SK-N-SH (cell line): ENCODE data around the gene HIPK1.

ENCODE experiments used
- MAX ChIP-seq: IDR thresholded peaks from 2 replicates; pipeline ENCODE4 v1.4.0; 2012; ENCODE audit warnings: low read depth
- TF ChIP-seq, protein P1 (sequence below): fragments of 200-600 bp; sonication (generic); IDR thresholded peaks from 2 replicates; pipeline ENCODE4 v1.6.1; 2017; ENCODE audit warnings: antibody characterized with exemption, mild to moderate bottlenecking, moderate library complexity

DNA sequence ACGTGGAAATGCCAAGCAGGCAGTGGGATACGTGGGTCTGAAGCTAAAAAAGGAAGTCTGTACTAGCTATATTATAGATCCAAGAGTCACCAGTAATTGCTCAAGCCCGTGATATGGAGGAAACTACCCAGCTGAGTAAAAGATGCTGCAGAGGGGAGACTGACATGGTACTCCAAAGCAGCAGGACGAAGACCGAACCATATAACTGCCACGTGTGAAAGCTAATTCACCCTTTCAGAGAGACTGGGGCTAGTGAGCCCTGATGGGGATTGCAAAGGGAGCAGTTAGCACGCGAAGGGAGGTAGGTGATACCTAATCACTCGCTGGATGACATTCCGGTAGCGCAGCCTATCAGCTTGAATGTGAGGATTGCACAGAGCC is 24.8 kb upstream of the HIPK1 start:
- TF ChIP-seq, protein P1, sequence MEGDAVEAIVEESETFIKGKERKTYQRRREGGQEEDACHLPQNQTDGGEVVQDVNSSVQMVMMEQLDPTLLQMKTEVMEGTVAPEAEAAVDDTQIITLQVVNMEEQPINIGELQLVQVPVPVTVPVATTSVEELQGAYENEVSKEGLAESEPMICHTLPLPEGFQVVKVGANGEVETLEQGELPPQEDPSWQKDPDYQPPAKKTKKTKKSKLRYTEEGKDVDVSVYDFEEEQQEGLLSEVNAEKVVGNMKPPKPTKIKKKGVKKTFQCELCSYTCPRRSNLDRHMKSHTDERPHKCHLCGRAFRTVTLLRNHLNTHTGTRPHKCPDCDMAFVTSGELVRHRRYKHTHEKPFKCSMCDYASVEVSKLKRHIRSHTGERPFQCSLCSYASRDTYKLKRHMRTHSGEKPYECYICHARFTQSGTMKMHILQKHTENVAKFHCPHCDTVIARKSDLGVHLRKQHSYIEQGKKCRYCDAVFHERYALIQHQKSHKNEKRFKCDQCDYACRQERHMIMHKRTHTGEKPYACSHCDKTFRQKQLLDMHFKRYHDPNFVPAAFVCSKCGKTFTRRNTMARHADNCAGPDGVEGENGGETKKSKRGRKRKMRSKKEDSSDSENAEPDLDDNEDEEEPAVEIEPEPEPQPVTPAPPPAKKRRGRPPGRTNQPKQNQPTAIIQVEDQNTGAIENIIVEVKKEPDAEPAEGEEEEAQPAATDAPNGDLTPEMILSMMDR = no peak
- no peak; the same call in 1 of the 2 replicates for TF ChIP-seq MAX
